ENCODE data around the gene NYAP1. TPM values are rescaled to one million over a fixed set of nuclear protein-coding genes. Genes with fewer than 3 reads are reported as not detected.

The NYAP1 gene
- total RNA-seq, 2 experiments from 2014 or later, result 0.10 to 0.98 TPM

- intact Hi-C loops (cut with micrococcal nuclease; ENCODE audit: unreplicated experiment), result no loop called here
- Histone ChIP-seq H3K9me2 (ENCODE audit: insufficient read depth, low read length) (no peaks in the 10 kb centered on the region), H3K4me3 (ENCODE audit: low read depth, low read length, poor library complexity, severe bottlenecking) (no peak overlapping the region), H3K4me2 (ENCODE audit: low read length) (no peak overlapping the region), H3K36me3 (ENCODE audit: insufficient read depth, low read length) (no peaks in the 10 kb centered on the region), H3K79me2 (ENCODE audit: insufficient read depth, low read depth, low read length) (no peaks in the 10 kb centered on the region), H2AFZ (ENCODE audit: low read length) (no peak overlapping the region), H4K20me1 (ENCODE audit: insufficient read depth, low read length) (no peaks in the 10 kb centered on the region), H3K27ac (ENCODE audit: low read depth, low read length, poor library complexity, severe bottlenecking) (no peak overlapping the region), H3K4me1 (ENCODE audit: insufficient read depth, low read length, poor library complexity, severe bottlenecking) (no peaks in the 10 kb centered on the region), H3K9me3 (ENCODE audit: low read length) (no peaks in the 10 kb centered on the region)
- ChIA-PET POLR2A (interaction anchor here (0.5 to 1.2 kb wide), 3 partner anchors 11 to 1388 kb away, joined by 3 read pairs; no protein-coding TSS in a partner anchor), CTCF (ENCODE audit: unreplicated experiment) (no interaction called here)
- no TSS peak for BruUV-seq (replicated peaks)
- TF ChIP-seq, protein P1, sequence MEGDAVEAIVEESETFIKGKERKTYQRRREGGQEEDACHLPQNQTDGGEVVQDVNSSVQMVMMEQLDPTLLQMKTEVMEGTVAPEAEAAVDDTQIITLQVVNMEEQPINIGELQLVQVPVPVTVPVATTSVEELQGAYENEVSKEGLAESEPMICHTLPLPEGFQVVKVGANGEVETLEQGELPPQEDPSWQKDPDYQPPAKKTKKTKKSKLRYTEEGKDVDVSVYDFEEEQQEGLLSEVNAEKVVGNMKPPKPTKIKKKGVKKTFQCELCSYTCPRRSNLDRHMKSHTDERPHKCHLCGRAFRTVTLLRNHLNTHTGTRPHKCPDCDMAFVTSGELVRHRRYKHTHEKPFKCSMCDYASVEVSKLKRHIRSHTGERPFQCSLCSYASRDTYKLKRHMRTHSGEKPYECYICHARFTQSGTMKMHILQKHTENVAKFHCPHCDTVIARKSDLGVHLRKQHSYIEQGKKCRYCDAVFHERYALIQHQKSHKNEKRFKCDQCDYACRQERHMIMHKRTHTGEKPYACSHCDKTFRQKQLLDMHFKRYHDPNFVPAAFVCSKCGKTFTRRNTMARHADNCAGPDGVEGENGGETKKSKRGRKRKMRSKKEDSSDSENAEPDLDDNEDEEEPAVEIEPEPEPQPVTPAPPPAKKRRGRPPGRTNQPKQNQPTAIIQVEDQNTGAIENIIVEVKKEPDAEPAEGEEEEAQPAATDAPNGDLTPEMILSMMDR (conservative IDR thresholded peaks at IDR 0.05; ENCODE audit: low read length), result no peak
- TF ChIP-seq EZH2phosphoT487 (IDR thresholded peaks at IDR 0.05; ENCODE audit: borderline replicate concordance, low read depth, low read length), result no peak
- no peak for DNase-seq (ENCODE audit: low spot score)
Measured at GRCh38 chr7:100504887-100505611, 21.3 kb downstream of the NYAP1 start.

DNA sequence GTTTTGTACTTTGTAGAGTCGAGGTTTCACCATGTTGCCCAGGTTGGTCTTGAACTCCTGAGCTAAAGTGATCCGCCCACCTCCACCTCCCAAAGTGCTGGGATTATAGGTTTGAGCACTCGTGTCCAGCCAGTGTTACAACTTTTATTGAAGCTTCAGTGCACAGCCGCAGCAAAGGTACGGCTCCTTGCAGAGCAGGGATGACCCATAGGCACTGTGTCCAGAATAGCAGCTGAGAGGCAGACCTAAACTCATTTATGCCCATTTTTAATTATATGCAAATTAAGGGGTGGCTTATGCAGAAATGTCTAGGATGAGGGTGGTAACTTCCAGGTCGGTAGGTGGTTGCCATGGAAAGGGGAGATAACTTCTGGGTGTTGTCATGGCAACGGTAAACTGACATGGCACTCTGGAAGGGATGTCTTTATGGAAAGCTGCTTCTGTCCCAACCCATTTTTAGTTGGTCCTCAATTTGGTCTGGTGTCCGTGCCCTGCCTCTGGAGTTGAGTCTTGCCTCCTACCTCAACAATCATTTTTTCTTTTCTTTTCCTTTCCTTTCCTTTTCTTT is 22.7 kb downstream of the NYAP1 start:
- Histone ChIP-seq H4K20me1 (ENCODE audit: insufficient read depth, low read length) (no peaks in the 10 kb centered on the region), H3K4me3 (ENCODE audit: low read depth, low read length, poor library complexity, severe bottlenecking) (no peak overlapping the region), H3K27ac (ENCODE audit: low read depth, low read length, poor library complexity, severe bottlenecking) (no peak overlapping the region), H2AFZ (ENCODE audit: low read length) (no peak overlapping the region), H3K9me3 (ENCODE audit: low read length) (no peaks in the 10 kb centered on the region), H3K4me1 (ENCODE audit: insufficient read depth, low read length, poor library complexity, severe bottlenecking) (no peaks in the 10 kb centered on the region), H3K36me3 (ENCODE audit: insufficient read depth, low read length) (no peaks in the 10 kb centered on the region), H3K4me2 (ENCODE audit: low read length) (no peak overlapping the region), H3K79me2 (ENCODE audit: insufficient read depth, low read depth, low read length) (no peaks in the 10 kb centered on the region), H3K9me2 (ENCODE audit: insufficient read depth, low read length) (no peaks in the 10 kb centered on the region)
- TF ChIP-seq EZH2phosphoT487 (IDR thresholded peaks at IDR 0.05; ENCODE audit: borderline replicate concordance, low read depth, low read length), result no peak
- TF ChIP-seq, protein P1 (conservative IDR thresholded peaks at IDR 0.05; ENCODE audit: low read length), result no peak
- ChIA-PET CTCF (ENCODE audit: unreplicated experiment) (interaction anchor here (0.5 kb wide), 1 partner anchor 200 kb away, joined by 3 read pairs; the partner anchor contains the start of gene POP7), POLR2A (interaction anchor here (0.5 to 0.8 kb wide), 2 partner anchors 8 to 10 kb away, joined by 3 read pairs; no protein-coding TSS in a partner anchor)
- no TSS peak for BruUV-seq (replicated peaks)
- no peak for DNase-seq (ENCODE audit: low spot score)
- intact Hi-C loops (cut with micrococcal nuclease; ENCODE audit: unreplicated experiment), result no loop called here

DNA sequence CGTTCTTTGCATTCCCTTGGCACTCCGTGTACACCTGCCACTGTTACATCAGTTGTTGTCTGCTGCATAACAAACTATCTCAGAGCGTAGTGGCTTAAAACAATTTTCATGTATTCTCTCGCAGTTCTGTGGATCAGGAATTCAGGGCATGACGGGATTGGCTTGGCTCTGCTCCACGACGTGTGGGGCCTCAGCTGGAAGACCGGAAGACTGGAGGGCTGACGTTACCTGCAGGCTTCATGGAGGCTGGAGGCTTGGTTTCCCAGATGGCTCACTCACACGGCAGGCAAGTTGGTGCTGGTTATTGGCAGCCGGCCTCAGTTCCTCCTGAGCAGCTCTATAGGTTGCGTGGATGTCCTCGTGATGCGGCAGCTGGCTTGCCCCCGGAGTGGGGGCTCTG is 25.5 kb downstream of the NYAP1 start:
- intact Hi-C loops (cut with micrococcal nuclease; ENCODE audit: unreplicated experiment), result no loop called here
- no TSS peak for BruUV-seq (replicated peaks)
- no peak overlapping the region for H2AFZ ChIP-seq (ENCODE audit: low read length)

More for the DNA sequence above, 25.5 kb downstream of the NYAP1 start:
- Histone ChIP-seq H4K20me1 (ENCODE audit: insufficient read depth, low read length) (no peaks in the 10 kb centered on the region), H3K9me3 (ENCODE audit: low read length) (no peaks in the 10 kb centered on the region), H3K27ac (ENCODE audit: low read depth, low read length, poor library complexity, severe bottlenecking) (no peak overlapping the region), H3K36me3 (ENCODE audit: insufficient read depth, low read length) (no peaks in the 10 kb centered on the region), H3K4me2 (ENCODE audit: low read length) (no peak overlapping the region), H3K9me2 (ENCODE audit: insufficient read depth, low read length) (no peaks in the 10 kb centered on the region), H3K79me2 (ENCODE audit: insufficient read depth, low read depth, low read length) (no peaks in the 10 kb centered on the region), H3K4me3 (ENCODE audit: low read depth, low read length, poor library complexity, severe bottlenecking) (no peak overlapping the region), H3K4me1 (ENCODE audit: insufficient read depth, low read length, poor library complexity, severe bottlenecking) (peaks cover 10% of the 10 kb centered on the region)
- TF ChIP-seq, protein P1 (conservative IDR thresholded peaks at IDR 0.05; ENCODE audit: low read length), result no peak
- no peak for TF ChIP-seq EZH2phosphoT487 (IDR thresholded peaks at IDR 0.05; ENCODE audit: borderline replicate concordance, low read depth, low read length)
- ChIA-PET POLR2A (interaction anchor here (0.5 to 1.1 kb wide), 3 partner anchors 10 to 182 kb away, joined by 3 to 7 read pairs (median 4); no protein-coding TSS in a partner anchor), CTCF (ENCODE audit: unreplicated experiment) (no interaction called here)
- no peak for DNase-seq (ENCODE audit: low spot score)
